Activated B cell treated with CpG ODN at 0.5 μM for 24 hours (primary cell): ENCODE data around the gene CHD5. TPM values are rescaled to one million over a fixed set of nuclear protein-coding genes. Genes with fewer than 3 reads are reported as not detected.

Source experiments
- ATAC-seq: fragments of 200-7000 bp; cut with Tn5 transposase; one replicate; pipeline ENCODE4 v1.10.0; 2021; ENCODE audit warnings: low read depth, mild to moderate bottlenecking, moderate library complexity
- CTCF ChIA-PET: fragments of 350-600 bp; sonication (Branson Sonifier 250); formaldehyde crosslinking; loops from one replicate; lab custom pipeline; 2021; ENCODE audit warnings: antibody characterized with exemption; lab: Charles Lee
- POLR2A ChIA-PET: fragments of 350-600 bp; sonication (Branson Sonifier 250); formaldehyde crosslinking; loops from one replicate; lab custom pipeline; 2021; ENCODE audit warnings: antibody characterized with exemption; lab: Charles Lee
- DNase-seq: peaks from one replicate; pipeline ENCODE4 v3.0.0; 2022
- H3K27ac Mint-ChIP-seq: one replicate; pipeline ENCODE4 v1.8.0; 2020; ENCODE audit warnings: mixed read lengths
- H3K27me3 Mint-ChIP-seq: one replicate; pipeline ENCODE4 v1.8.0; 2021; ENCODE audit warnings: mixed read lengths
- H3K36me3 Mint-ChIP-seq: one replicate; pipeline ENCODE4 v1.8.0; 2021; ENCODE audit warnings: low read depth, mixed read lengths
- H3K4me1 Mint-ChIP-seq: one replicate; pipeline ENCODE4 v1.8.0; 2021; ENCODE audit warnings: mixed read lengths
- H3K4me3 Mint-ChIP-seq: one replicate; pipeline ENCODE4 v1.8.0; 2020; ENCODE audit warnings: mild to moderate bottlenecking, mixed read lengths
- H3K9me3 Mint-ChIP-seq: one replicate; pipeline ENCODE4 v1.8.0; 2020; ENCODE audit warnings: mixed read lengths
- CTCF ChIP-seq: fragments of 200-600 bp; IDR thresholded peaks from one replicate; pipeline ENCODE4 v1.8.0; 2022; ENCODE audit warnings: antibody characterized with exemption, mild to moderate bottlenecking
- intact Hi-C: fragments of 100-400 bp; cut with micrococcal nuclease; formaldehyde crosslinking; loops from one replicate; pipeline ENCODE4 v1.15.1; 2024
- total RNA-seq: library from RNA; stranded (reverse); gene quantifications from 2 replicates; pipeline ENCODE4 v1.2.3, GENCODE V29; 2022

CHD5 gene
- total RNA-seq, 1 donor from 2014 or later = 0.31 TPM

- peak overlapping the region; percentile 38 for H3K4me3 Mint-ChIP-seq
- ATAC-seq (no peak), DNase-seq (no peak)
- no peaks in the 10 kb centered on the region for H3K9me3 Mint-ChIP-seq
- no peaks in the 10 kb centered on the region for H3K36me3 Mint-ChIP-seq
- H3K27me3 Mint-ChIP-seq = peaks cover 22% of the 10 kb centered on the region
- TF ChIP-seq CTCF = no peak
- no peak overlapping the region for H3K27ac Mint-ChIP-seq
- ChIA-PET POLR2A (interaction anchor here (0.9 kb wide), 1 partner anchor 8 kb away, joined by 3 read pairs; the partner anchor contains the start of gene RPL22), CTCF (no interaction called here)
- intact Hi-C loops = no loop called here
- peaks cover 33% of the 10 kb centered on the region for H3K4me1 Mint-ChIP-seq
Observed at GRCh38 chr1:6207921-6208320, 27.8 kb upstream of the CHD5 start.

GRCh38 chr1:6207075-6207885 lies 27.2 kb upstream of the CHD5 start:
- CTCF ChIA-PET = interaction anchor here (1.2 kb wide), 1 partner anchor 39 kb away, joined by 3 read pairs; no protein-coding TSS in a partner anchor
- H3K4me1 Mint-ChIP-seq = peaks cover 26% of the 10 kb centered on the region
- POLR2A ChIA-PET = interaction anchor here (1.0 kb wide), 1 partner anchor 29 kb away, joined by 3 read pairs; the partner anchor contains the start of gene ICMT
- no peak for ATAC-seq
- peak overlapping the region; percentile 46 for H3K4me3 Mint-ChIP-seq
- intact Hi-C loops = no loop called here
- H3K27ac Mint-ChIP-seq = no peak overlapping the region
- H3K27me3 Mint-ChIP-seq = peaks cover 22% of the 10 kb centered on the region
- H3K9me3 Mint-ChIP-seq = no peaks in the 10 kb centered on the region
- no peaks in the 10 kb centered on the region for H3K36me3 Mint-ChIP-seq
- DNase-seq = no peak
- TF ChIP-seq CTCF = no peak

GRCh38 chr1:6206520-6206855 lies 26.4 kb upstream of the CHD5 start:
- peaks cover 24% of the 10 kb centered on the region for H3K27me3 Mint-ChIP-seq
- POLR2A ChIA-PET = interaction anchor here (1.0 kb wide), 1 partner anchor 30 kb away, joined by 3 read pairs; the partner anchor contains the start of gene ICMT
- intact Hi-C loops = no loop called here
- CTCF ChIA-PET = interaction anchor here (1.2 kb wide), 2 partner anchors 38 to 40 kb away, joined by 3 read pairs; no protein-coding TSS in a partner anchor
- H3K4me1 Mint-ChIP-seq = peaks cover 22% of the 10 kb centered on the region
- TF ChIP-seq CTCF = no peak
- H3K27ac Mint-ChIP-seq = no peak overlapping the region
- H3K4me3 Mint-ChIP-seq = peak overlapping the region; percentile 46
- DNase-seq = no peak
- H3K9me3 Mint-ChIP-seq = no peaks in the 10 kb centered on the region
- no peaks in the 10 kb centered on the region for H3K36me3 Mint-ChIP-seq
- no peak for ATAC-seq

GRCh38 chr1:6205849-6206519 lies 25.9 kb upstream of the CHD5 start, which contains the start of gene RNF207:
TSS of gene RNF207 (plus strand) at chr1:6206119. CDS start at chr1:6206536, 417 bp downstream.
- peaks cover 24% of the 10 kb centered on the region for H3K27me3 Mint-ChIP-seq
- ChIA-PET POLR2A (interaction anchor here (1.0 kb wide), 1 partner anchor 30 kb away, joined by 3 read pairs; the partner anchor contains the start of gene ICMT), CTCF (interaction anchor here (1.2 kb wide), 2 partner anchors 39 to 40 kb away, joined by 3 read pairs; no protein-coding TSS in a partner anchor)
- no peaks in the 10 kb centered on the region for H3K9me3 Mint-ChIP-seq
- peak within 1 kb of the TSS; percentile 71 for H3K4me3 Mint-ChIP-seq
- H3K27ac Mint-ChIP-seq = no peak within 1 kb of the TSS
- peak; percentile 47 for DNase-seq
- no peak for TF ChIP-seq CTCF
- intact Hi-C loops = no loop called here
- ATAC-seq = peak; percentile 38
- H3K4me1 Mint-ChIP-seq = peaks cover 22% of the 10 kb centered on the region
- no peaks in the 10 kb centered on the region for H3K36me3 Mint-ChIP-seq
